WTC11 (cell line): ENCODE measurements around the gene SNX8. TPM values are rescaled to one million over a fixed set of nuclear protein-coding genes. Genes with fewer than 3 reads are reported as not detected.
A peak's percentile ranks its signal among the peaks of the same experiment; 100 is the strongest.

Experiments used
- ATAC-seq: fragments of 200-7000 bp; cut with Tn5 transposase; 2 replicates; pipeline ENCODE4 v1.10.0; 2021; ENCODE audit warnings: mild to moderate bottlenecking, moderate library complexity
- CTCF ChIA-PET: fragments of 300-600 bp; sonication (Branson Sonifier 250); formaldehyde crosslinking; loops from one replicate; lab custom pipeline; 2021; ENCODE audit warnings: antibody characterized with exemption; lab: Charles Lee
- POLR2A ChIA-PET: fragments of 350-600 bp; sonication (Branson Sonifier 250); formaldehyde crosslinking; loops from one replicate; lab custom pipeline; 2021; ENCODE audit warnings: antibody characterized with exemption; lab: Charles Lee
- DNase-seq: peaks from one replicate; pipeline ENCODE4 v3.0.0; 2021; ENCODE audit warnings: low spot score
- H3K27ac Mint-ChIP-seq: 2 replicates; pipeline ENCODE4 v1.8.0; 2021; ENCODE audit warnings: mixed read lengths
- H3K27me3 Mint-ChIP-seq: 2 replicates; pipeline ENCODE4 v1.8.0; 2021; ENCODE audit warnings: low read depth, mild to moderate bottlenecking, moderate library complexity, mixed read lengths
- H3K36me3 Mint-ChIP-seq: 2 replicates; pipeline ENCODE4 v1.8.0; 2021; ENCODE audit warnings: mixed read lengths
- H3K4me1 Mint-ChIP-seq: 2 replicates; pipeline ENCODE4 v1.8.0; 2022; ENCODE audit warnings: mixed read lengths
- H3K4me3 Mint-ChIP-seq: 2 replicates; pipeline ENCODE4 v1.8.0; 2021; ENCODE audit warnings: mild to moderate bottlenecking, moderate library complexity, mixed read lengths
- H3K9me3 Mint-ChIP-seq: 2 replicates; pipeline ENCODE4 v1.8.0; 2021; ENCODE audit warnings: mixed read lengths
- ARID4B ChIP-seq: sonication (generic); formaldehyde crosslinking; IDR thresholded peaks from 2 replicates; pipeline ENCODE4 v1.8.0; 2023; ENCODE audit warnings: missing genetic modification reagents, mild to moderate bottlenecking, borderline replicate concordance
- E2F5 ChIP-seq: sonication (generic); formaldehyde crosslinking; IDR thresholded peaks from 2 replicates; pipeline ENCODE4 v1.8.1; 2022; ENCODE audit warnings: mild to moderate bottlenecking, moderate library complexity, missing genetic modification reagents
- EMX1 ChIP-seq: fragments of 250-450 bp; sonication (Bioruptor Pico); IDR thresholded peaks from 2 replicates; pipeline ENCODE4 v1.8.0; 2021; ENCODE audit warnings: mild to moderate bottlenecking
- FOXK1 ChIP-seq: sonication (generic); formaldehyde crosslinking; IDR thresholded peaks from 2 replicates; pipeline ENCODE4 v1.8.0; 2022; ENCODE audit warnings: mild to moderate bottlenecking, moderate library complexity, missing genetic modification reagents
- FOXP1 ChIP-seq: sonication (generic); formaldehyde crosslinking; IDR thresholded peaks from 2 replicates; pipeline ENCODE4 v1.8.0; 2022; ENCODE audit warnings: missing genetic modification reagents, mild to moderate bottlenecking, moderate library complexity, borderline replicate concordance
- HMGA2 ChIP-seq: fragments of 250-450 bp; sonication (Bioruptor Pico); IDR thresholded peaks from 2 replicates; pipeline ENCODE4 v1.4.0; 2021; ENCODE audit warnings: mild to moderate bottlenecking, moderate library complexity
- KAT7 ChIP-seq: sonication (generic); formaldehyde crosslinking; IDR thresholded peaks from 2 replicates; pipeline ENCODE4 v1.8.1; 2023; ENCODE audit warnings: missing genetic modification reagents, mild to moderate bottlenecking, borderline replicate concordance
- MYBL2 ChIP-seq: sonication (generic); formaldehyde crosslinking; IDR thresholded peaks from 2 replicates; pipeline ENCODE4 v1.8.1; 2023; ENCODE audit warnings: mild to moderate bottlenecking, moderate library complexity, missing genetic modification reagents
- NFE2L1 ChIP-seq: sonication (generic); formaldehyde crosslinking; IDR thresholded peaks from 2 replicates; pipeline ENCODE4 v1.8.1; 2023; ENCODE audit warnings: missing genetic modification reagents
- NFYB ChIP-seq: sonication (generic); formaldehyde crosslinking; conservative IDR thresholded peaks from 2 replicates; pipeline ENCODE4 v1.8.0; 2022; ENCODE audit warnings: low read depth, missing genetic modification reagents
- NR1H2 ChIP-seq: sonication (generic); formaldehyde crosslinking; IDR thresholded peaks from 2 replicates; pipeline ENCODE4 v1.9.0; 2021; ENCODE audit warnings: mild to moderate bottlenecking, moderate library complexity, missing genetic modification reagents
- NR3C1 ChIP-seq: sonication (generic); formaldehyde crosslinking; conservative IDR thresholded peaks from 2 replicates; pipeline ENCODE4 v1.8.1; 2023; ENCODE audit warnings: low read depth, mild to moderate bottlenecking, missing genetic modification reagents
- PRRX2 ChIP-seq: fragments of 250-450 bp; sonication (Bioruptor Pico); IDR thresholded peaks from 2 replicates; pipeline ENCODE4 v1.8.0; 2021; ENCODE audit warnings: mild to moderate bottlenecking
- SMAD3 ChIP-seq: sonication (generic); formaldehyde crosslinking; IDR thresholded peaks from 2 replicates; pipeline ENCODE4 v1.8.0; 2022; ENCODE audit warnings: missing genetic modification reagents, mild to moderate bottlenecking, borderline replicate concordance
- SMAD4 ChIP-seq: sonication (generic); formaldehyde crosslinking; IDR thresholded peaks from 2 replicates; pipeline ENCODE4 v1.8.0; 2022; ENCODE audit warnings: mild to moderate bottlenecking, missing genetic modification reagents
- SP1 ChIP-seq: sonication (generic); formaldehyde crosslinking; conservative IDR thresholded peaks from 2 replicates; pipeline ENCODE4 v1.8.1; 2022; ENCODE audit warnings: missing genetic modification reagents
- TEAD1 ChIP-seq: sonication (generic); formaldehyde crosslinking; IDR thresholded peaks from 2 replicates; pipeline ENCODE4 v1.8.0; 2022; ENCODE audit warnings: mild to moderate bottlenecking, missing genetic modification reagents
- ZBTB21 ChIP-seq: sonication (generic); formaldehyde crosslinking; IDR thresholded peaks from 2 replicates; pipeline ENCODE4 v1.8.1; 2023; ENCODE audit warnings: mild to moderate bottlenecking, missing genetic modification reagents, borderline replicate concordance
- ZNF121 ChIP-seq: sonication (generic); formaldehyde crosslinking; IDR thresholded peaks from 2 replicates; pipeline ENCODE4 v1.8.0; 2023; ENCODE audit warnings: missing genetic modification reagents
- ZNF219 ChIP-seq: sonication (generic); formaldehyde crosslinking; IDR thresholded peaks from 2 replicates; pipeline ENCODE4 v1.8.0; 2023; ENCODE audit warnings: missing genetic modification reagents, mild to moderate bottlenecking, borderline replicate concordance
- ZNF317 ChIP-seq: sonication (generic); formaldehyde crosslinking; IDR thresholded peaks from 2 replicates; pipeline ENCODE4 v1.8.1; 2023; ENCODE audit warnings: low read depth, mild to moderate bottlenecking, moderate library complexity, missing genetic modification reagents, borderline replicate concordance
- total RNA-seq: library from RNA; stranded (reverse); gene quantifications from 3 replicates; pipeline ENCODE4 v1.2.3, GENCODE V29; 2021
- TF ChIP-seq, protein P1 (sequence below): sonication (generic); formaldehyde crosslinking; IDR thresholded peaks from 2 replicates; pipeline ENCODE4 v1.8.0; 2022; ENCODE audit warnings: mild to moderate bottlenecking, missing genetic modification reagents
- TF ChIP-seq, protein P2 (sequence below): sonication (generic); formaldehyde crosslinking; IDR thresholded peaks from 2 replicates; pipeline ENCODE4 v1.8.1; 2022; ENCODE audit warnings: low read depth, mild to moderate bottlenecking, moderate library complexity, missing genetic modification reagents, borderline replicate concordance

Gene SNX8
- total RNA-seq, 1 experiment from 2014 or later, result 50.8 TPM

- Mint-ChIP-seq H3K4me3 (no peak overlapping the region), H3K27ac (no peak overlapping the region), H3K36me3 (peaks cover 20% of the 10 kb centered on the region), H3K9me3 (no peaks in the 10 kb centered on the region), H3K4me1 (no peaks in the 10 kb centered on the region), H3K27me3 (no peaks in the 10 kb centered on the region)
- TF ChIP-seq FOXP1 (CRISPR knock-in tag) (no peak), ZNF317 (CRISPR knock-in tag) (no peak), KAT7 (CRISPR knock-in tag) (no peak), PRRX2 (CRISPR knock-in tag) (no peak), NR1H2 (no peak), MYBL2 (CRISPR knock-in tag) (no peak), NR3C1 (CRISPR knock-in tag) (no peak)
- CTCF ChIA-PET, result no interaction called here
- POLR2A ChIA-PET, result no interaction called here
- ATAC-seq (no peak), DNase-seq (no peak)
Observed at GRCh38 chr7:2263176-2263575, 51.1 kb downstream of the SNX8 start.

DNA sequence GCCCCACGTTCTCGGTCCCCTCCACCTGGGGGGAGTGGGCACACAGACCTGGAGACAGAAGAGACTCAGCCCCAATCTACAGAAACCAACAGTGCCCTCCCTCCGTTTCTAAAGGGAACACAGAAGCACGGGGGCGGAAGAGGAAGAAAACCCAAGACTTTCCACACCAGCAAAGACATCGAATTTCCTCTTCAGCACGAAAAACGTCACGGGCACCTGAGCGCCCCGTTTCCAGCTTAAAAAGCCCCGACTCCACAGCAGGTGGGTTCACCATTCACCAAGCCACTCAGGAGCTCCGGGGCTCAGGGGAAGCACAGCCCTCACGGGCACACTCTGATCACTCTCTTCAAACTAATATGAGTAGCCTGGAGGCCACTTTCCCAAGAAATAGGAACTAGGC lies 52.6 kb downstream of the SNX8 start:
- Mint-ChIP-seq H3K4me1 (no peaks in the 10 kb centered on the region), H3K27me3 (no peaks in the 10 kb centered on the region), H3K36me3 (peaks cover 18% of the 10 kb centered on the region), H3K4me3 (no peak overlapping the region), H3K27ac (peak overlapping the region; percentile 65; the same call in 1 of the 2 replicates), H3K9me3 (no peaks in the 10 kb centered on the region)
- no peak for DNase-seq
- ChIA-PET CTCF (interaction anchor here (1.7 kb wide), 1 partner anchor 86 kb away, joined by 7 read pairs; no protein-coding TSS in a partner anchor), POLR2A (no interaction called here)
- ATAC-seq, result no peak
- TF ChIP-seq, protein P1, sequence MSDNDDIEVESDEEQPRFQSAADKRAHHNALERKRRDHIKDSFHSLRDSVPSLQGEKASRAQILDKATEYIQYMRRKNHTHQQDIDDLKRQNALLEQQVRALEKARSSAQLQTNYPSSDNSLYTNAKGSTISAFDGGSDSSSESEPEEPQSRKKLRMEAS (CRISPR knock-in tag), result no peak
- TF ChIP-seq ARID4B (no peak), NFYB (CRISPR knock-in tag) (no peak), EMX1 (CRISPR knock-in tag) (no peak), SMAD4 (CRISPR knock-in tag) (no peak), SP1 (no peak), E2F5 (CRISPR knock-in tag) (no peak), SMAD3 (CRISPR knock-in tag) (no peak), HMGA2 (no peak), FOXP1 (CRISPR knock-in tag) (no peak), ZNF121 (no peak), FOXK1 (CRISPR knock-in tag) (no peak), NFE2L1 (CRISPR knock-in tag) (no peak), TEAD1 (CRISPR knock-in tag) (no peak), ZNF219 (CRISPR knock-in tag) (no peak), NR1H2 (no peak), ZBTB21 (no peak), MYBL2 (CRISPR knock-in tag) (no peak), ZNF317 (CRISPR knock-in tag) (no peak)
- TF ChIP-seq, protein P2, sequence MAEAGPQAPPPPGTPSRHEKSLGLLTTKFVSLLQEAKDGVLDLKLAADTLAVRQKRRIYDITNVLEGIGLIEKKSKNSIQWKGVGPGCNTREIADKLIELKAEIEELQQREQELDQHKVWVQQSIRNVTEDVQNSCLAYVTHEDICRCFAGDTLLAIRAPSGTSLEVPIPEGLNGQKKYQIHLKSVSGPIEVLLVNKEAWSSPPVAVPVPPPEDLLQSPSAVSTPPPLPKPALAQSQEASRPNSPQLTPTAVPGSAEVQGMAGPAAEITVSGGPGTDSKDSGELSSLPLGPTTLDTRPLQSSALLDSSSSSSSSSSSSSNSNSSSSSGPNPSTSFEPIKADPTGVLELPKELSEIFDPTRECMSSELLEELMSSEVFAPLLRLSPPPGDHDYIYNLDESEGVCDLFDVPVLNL (CRISPR knock-in tag), result no peak
